Lung (tissue), 12 donors: Measurements from ENCODE around the gene TXNRD3. TPM values are rescaled to one million over a fixed set of nuclear protein-coding genes. Genes with fewer than 3 reads are reported as not detected.

ENCODE experiments used
- ATAC-seq: fragments of 200-7000 bp; cut with Tn5 transposase; one replicate; pipeline ENCODE4 v1.9.1; 2020; ENCODE audit warnings: moderate number of reproducible peaks; ENCODE audit not compliant: insufficient read depth, low FRiP score
- DNase-seq, 3 donors: peaks; one replicate each; pipeline ENCODE4 v3.0.0-alpha.2; 2013 to 2017
- H3K27ac ChIP-seq, 2 donors: one replicate each; pipeline ENCODE4 v1.5.1; 2013; ENCODE audit warnings: mild to moderate bottlenecking in 2 of 2, moderate library complexity in 2 of 2, control low read depth in 1 of 2, inconsistent platforms in 1 of 2, low read depth in 1 of 2, low read length in 1 of 2
- H3K27me3 ChIP-seq, 3 donors: one replicate each; pipeline ENCODE4 v1.5.1; 2013; ENCODE audit warnings: low read length in 2 of 3; ENCODE audit not compliant: control insufficient read depth in 3 of 3, insufficient read depth in 3 of 3
- H3K36me3 ChIP-seq, 4 donors: one replicate each; pipeline ENCODE4 v1.5.1; 2013; ENCODE audit warnings: low read length in 4 of 4, mild to moderate bottlenecking in 1 of 4, moderate library complexity in 1 of 4; ENCODE audit not compliant: control insufficient read depth in 4 of 4, insufficient read depth in 4 of 4
- H3K4me1 ChIP-seq, 5 donors: one replicate each; pipeline ENCODE4 v1.5.1; 2013; ENCODE audit warnings: low read length in 5 of 5, mild to moderate bottlenecking in 2 of 5, moderate library complexity in 1 of 5; ENCODE audit not compliant: control insufficient read depth in 5 of 5, insufficient read depth in 5 of 5
- H3K4me3 ChIP-seq: one replicate; pipeline ENCODE4 v1.5.1; 2013; ENCODE audit warnings: mild to moderate bottlenecking, control low read depth, moderate library complexity
- H3K9ac ChIP-seq, 2 donors: one replicate each; pipeline ENCODE4 v1.5.1; 2013; ENCODE audit warnings: low read length in 2 of 2, control low read depth in 1 of 2; ENCODE audit not compliant: insufficient read depth in 1 of 2
- H3K9me3 ChIP-seq, 4 donors: one replicate each; pipeline ENCODE4 v1.5.1; 2013; ENCODE audit warnings: low read length in 3 of 4, mild to moderate bottlenecking in 1 of 4, moderate library complexity in 1 of 4; ENCODE audit not compliant: control insufficient read depth in 4 of 4, insufficient read depth in 3 of 4
- CTCF ChIP-seq: IDR thresholded peaks from 2 replicates; pipeline ENCODE4 v1.5.1; 2012; ENCODE audit warnings: mild to moderate bottlenecking; ENCODE audit errors: control extremely low read depth, extremely low read depth
- WGBS, 2 donors: extraction: QIAGEN DNeasy Blood & Tissue Kit; methylation state at CpG; one replicate each; pipeline ENCODE4 v1.1.7; 2013; 5-methylcytosine and 5-hydroxymethylcytosine counted together
- polyA plus RNA-seq, 2 donors: library from polyadenylated mRNA; stranded (reverse); fragments of 200-250 nt; gene quantifications; one replicate each; pipeline ENCODE4 v1.2.1, GENCODE V29; 2013
- total RNA-seq, 2 donors: library from RNA; depleted of rRNA in 1 of 2; stranded (reverse); fragments of >200 nt in 1 of 2; gene quantifications; one replicate each; pipeline ENCODE4 v1.2.1, GENCODE V29; 2014 to 2021
- donor health status: control.
- donor health status: control.
- donor health status: Bipolar disorder and iron deficiency.
- donor health status: healthy.
- donor health status: DM: yes; HTN: yes; CAD: no.

The TXNRD3 gene
- total and polyA plus RNA-seq, 4 donors, result 6.3 to 17.0 (median 10.4) TPM

- Histone ChIP-seq H3K27ac (no peak overlapping the region), H3K36me3 (peaks cover 0 to 4% (median 4%) of the 10 kb centered on the region in 4 donors), H3K9me3 (no peaks in the 10 kb centered on the region), H3K9ac (no peak overlapping the region), H3K27me3 (no peaks in the 10 kb centered on the region), H3K4me3 (no peak overlapping the region), H3K4me1 (peaks cover 0 to 10% (median 3%) of the 10 kb centered on the region in 5 donors)
- ATAC-seq (no peak), DNase-seq (peak in 2 of 3 donors; percentile 40 to 61)
- no peak for TF ChIP-seq CTCF
- 51 to 84% methylated on average over 1 of the region's 1 CpG for WGBS, 2 donors
Observed at GRCh38 chr3:126646674-126647073, 8.2 kb downstream of the TXNRD3 start.

- DNase-seq, result no peak
- TF ChIP-seq CTCF, result no peak
- 82 to 89% methylated on average over 2 of the region's 2 CpGs for whole genome bisulfite sequencing, 2 donors
- no peaks in the 10 kb centered on the region for H3K9me3 ChIP-seq
- H3K9ac ChIP-seq, result no peak overlapping the region
- H3K36me3 ChIP-seq, result peaks cover 3 to 13% (median 9%) of the 10 kb centered on the region in 4 donors
- H3K4me1 ChIP-seq, result peaks cover 0 to 10% (median 3%) of the 10 kb centered on the region in 5 donors
- no peaks in the 10 kb centered on the region for H3K27me3 ChIP-seq
- ATAC-seq, result no peak
- H3K27ac ChIP-seq, result no peak overlapping the region
- no peak overlapping the region for H3K4me3 ChIP-seq
Observed at GRCh38 chr3:126644615-126645014, 10.3 kb downstream of the TXNRD3 start.

GRCh38 chr3:126638790-126639189, 16.1 kb downstream of the TXNRD3 start:
- TF ChIP-seq CTCF, result no peak
- H3K9ac ChIP-seq, result no peak overlapping the region
- 81 to 96% methylated on average over 1 of the region's 1 CpG for WGBS, 2 donors
- H3K27ac ChIP-seq, result no peak overlapping the region
- H3K27me3 ChIP-seq, result no peaks in the 10 kb centered on the region
- peaks cover 0 to 4% (median 0%) of the 10 kb centered on the region in 5 donors for H3K4me1 ChIP-seq
- peaks cover 3 to 20% (median 15%) of the 10 kb centered on the region in 4 donors for H3K36me3 ChIP-seq
- no peaks in the 10 kb centered on the region for H3K9me3 ChIP-seq
- ATAC-seq (no peak), DNase-seq (no peak)
- H3K4me3 ChIP-seq, result no peak overlapping the region

GRCh38 chr3:126636436-126636835, 18.5 kb downstream of the TXNRD3 start:
- no peak for DNase-seq
- H3K9ac ChIP-seq, result no peak overlapping the region
- no peaks in the 10 kb centered on the region for H3K9me3 ChIP-seq
- H3K27me3 ChIP-seq, result no peaks in the 10 kb centered on the region
- peaks cover 3 to 18% (median 13%) of the 10 kb centered on the region in 4 donors for H3K36me3 ChIP-seq
- H3K27ac ChIP-seq, result no peak overlapping the region
- H3K4me3 ChIP-seq, result no peak overlapping the region
- ATAC-seq, result no peak
- WGBS, 2 donors, result 96 to 98% methylated on average over 2 of the region's 2 CpGs
- TF ChIP-seq CTCF, result no peak
- peaks cover 0 to 4% (median 0%) of the 10 kb centered on the region in 5 donors for H3K4me1 ChIP-seq
